Effector memory CD8-positive, alpha-beta T cell (primary cell): ENCODE data around the gene UGT1A1.
A peak's percentile ranks its signal among the peaks of the same experiment; 100 is the strongest.

Experiments used
- ATAC-seq: fragments of 150-1000 bp; cut with Tn5 transposase; replicated peaks from 2 replicates; pipeline ENCODE4 v1.10.0; 2021; ENCODE audit warnings: mild to moderate bottlenecking, moderate library complexity
- DNase-seq, 3 experiments: peaks; one replicate each; pipeline ENCODE4 v3.0.0; 2021
- H3K27ac Mint-ChIP-seq, 2 donors: one replicate each; pipeline ENCODE4 v1.8.0; 2022; ENCODE audit warnings: mild to moderate bottlenecking in 2 of 2, mixed read lengths in 2 of 2, moderate library complexity in 2 of 2
- H3K27me3 Mint-ChIP-seq, 2 donors: one replicate each; pipeline ENCODE4 v1.8.0; 2022; ENCODE audit warnings: mixed read lengths in 2 of 2
- H3K36me3 Mint-ChIP-seq: one replicate; pipeline ENCODE4 v1.8.0; 2022; ENCODE audit warnings: mild to moderate bottlenecking, moderate library complexity, mixed read lengths; ENCODE audit not compliant: insufficient read depth
- H3K4me1 Mint-ChIP-seq, 2 donors: one replicate each; pipeline ENCODE4 v1.8.0; 2022; ENCODE audit warnings: low read depth in 2 of 2, mixed read lengths in 2 of 2
- H3K4me3 Mint-ChIP-seq, 2 donors: one replicate each; pipeline ENCODE4 v1.8.0; 2022; ENCODE audit warnings: mild to moderate bottlenecking in 2 of 2, mixed read lengths in 2 of 2, moderate library complexity in 2 of 2
- H3K9me3 Mint-ChIP-seq, 2 donors: one replicate each; pipeline ENCODE4 v1.8.0; 2022; ENCODE audit warnings: mixed read lengths in 2 of 2

UGT1A1 gene

GRCh38 chr2:233794128-233794658 is 34.1 kb downstream of the UGT1A1 start:
- Mint-ChIP-seq H3K9me3 (no peaks in the 10 kb centered on the region), H3K27ac (no peak overlapping the region), H3K36me3 (no peaks in the 10 kb centered on the region), H3K27me3 (peaks cover 24 to 61% of the 10 kb centered on the region in 2 donors), H3K4me3 (no peak overlapping the region), H3K4me1 (no peaks in the 10 kb centered on the region)
- no peak for DNase-seq
- no peak for ATAC-seq

GRCh38 chr2:233795735-233796171 is 35.7 kb downstream of the UGT1A1 start:
- H3K4me1 Mint-ChIP-seq: no peaks in the 10 kb centered on the region
- DNase-seq (no peak), ATAC-seq (no peak)
- no peak overlapping the region for H3K27ac Mint-ChIP-seq
- peaks cover 27 to 51% of the 10 kb centered on the region in 2 donors for H3K27me3 Mint-ChIP-seq
- no peaks in the 10 kb centered on the region for H3K36me3 Mint-ChIP-seq
- no peak overlapping the region for H3K4me3 Mint-ChIP-seq
- H3K9me3 Mint-ChIP-seq: no peaks in the 10 kb centered on the region

- no peak for DNase-seq
- no peaks in the 10 kb centered on the region for H3K9me3 Mint-ChIP-seq
- no peaks in the 10 kb centered on the region for H3K36me3 Mint-ChIP-seq
- H3K27ac Mint-ChIP-seq: no peak overlapping the region
- H3K4me1 Mint-ChIP-seq: peaks cover 0 to 3% of the 10 kb centered on the region in 2 donors
- no peak overlapping the region for H3K4me3 Mint-ChIP-seq
- ATAC-seq: no peak
- peaks cover 22 to 46% of the 10 kb centered on the region in 2 donors for H3K27me3 Mint-ChIP-seq
Measured at GRCh38 chr2:233796254-233796653, 36.2 kb downstream of the UGT1A1 start.

- Mint-ChIP-seq H3K27ac (no peak overlapping the region), H3K4me1 (peaks cover 0 to 4% of the 10 kb centered on the region in 2 donors), H3K9me3 (no peaks in the 10 kb centered on the region), H3K27me3 (peaks cover 21 to 50% of the 10 kb centered on the region in 2 donors), H3K36me3 (no peaks in the 10 kb centered on the region), H3K4me3 (no peak overlapping the region)
- ATAC-seq (no peak), DNase-seq (no peak)
Measured at GRCh38 chr2:233798335-233799086, 38.4 kb downstream of the UGT1A1 start.

- Mint-ChIP-seq H3K36me3 (no peaks in the 10 kb centered on the region), H3K27ac (no peak overlapping the region), H3K4me3 (no peak overlapping the region), H3K9me3 (no peaks in the 10 kb centered on the region), H3K27me3 (peaks cover 27 to 50% of the 10 kb centered on the region in 2 donors), H3K4me1 (peaks cover 0 to 4% of the 10 kb centered on the region in 2 donors)
- ATAC-seq (no peak), DNase-seq (no peak)
Measured at GRCh38 chr2:233799087-233799665, 39.1 kb downstream of the UGT1A1 start.

GRCh38 chr2:233799716-233800115 is 39.6 kb downstream of the UGT1A1 start:
- Mint-ChIP-seq H3K27me3 (peaks cover 32 to 50% of the 10 kb centered on the region in 2 donors), H3K4me3 (no peak overlapping the region), H3K27ac (no peak overlapping the region), H3K36me3 (no peaks in the 10 kb centered on the region), H3K4me1 (peaks cover 0 to 4% of the 10 kb centered on the region in 2 donors), H3K9me3 (no peaks in the 10 kb centered on the region)
- DNase-seq (no peak), ATAC-seq (no peak)

- peaks cover 0 to 4% of the 10 kb centered on the region in 2 donors for H3K4me1 Mint-ChIP-seq
- no peaks in the 10 kb centered on the region for H3K36me3 Mint-ChIP-seq
- H3K27ac Mint-ChIP-seq: no peak overlapping the region
- ATAC-seq (no peak), DNase-seq (no peak)
- peaks cover 37 to 55% of the 10 kb centered on the region in 2 donors for H3K27me3 Mint-ChIP-seq
- no peaks in the 10 kb centered on the region for H3K9me3 Mint-ChIP-seq
- H3K4me3 Mint-ChIP-seq: no peak overlapping the region
Measured at GRCh38 chr2:233800208-233800607, 40.1 kb downstream of the UGT1A1 start.

- DNase-seq: no peak
- Mint-ChIP-seq H3K27ac (no peak overlapping the region), H3K4me1 (peaks cover 0 to 4% of the 10 kb centered on the region in 2 donors), H3K4me3 (no peak overlapping the region), H3K9me3 (no peaks in the 10 kb centered on the region), H3K36me3 (no peaks in the 10 kb centered on the region), H3K27me3 (peaks cover 39 to 56% of the 10 kb centered on the region in 2 donors)
- ATAC-seq: peak; percentile 63
Measured at GRCh38 chr2:233801357-233802131, 41.5 kb downstream of the UGT1A1 start.

GRCh38 chr2:233802132-233802815 is 42.2 kb downstream of the UGT1A1 start:
- Mint-ChIP-seq H3K4me1 (peaks cover 0 to 4% of the 10 kb centered on the region in 2 donors), H3K36me3 (no peaks in the 10 kb centered on the region), H3K4me3 (no peak overlapping the region), H3K27me3 (peaks cover 39 to 56% of the 10 kb centered on the region in 2 donors), H3K9me3 (no peaks in the 10 kb centered on the region), H3K27ac (no peak overlapping the region)
- no peak for DNase-seq
- ATAC-seq: no peak

GRCh38 chr2:233803292-233803911 is 43.3 kb downstream of the UGT1A1 start:
- H3K27ac Mint-ChIP-seq: no peak overlapping the region
- H3K9me3 Mint-ChIP-seq: no peaks in the 10 kb centered on the region
- H3K36me3 Mint-ChIP-seq: no peaks in the 10 kb centered on the region
- ATAC-seq (no peak), DNase-seq (no peak)
- H3K4me3 Mint-ChIP-seq: no peak overlapping the region
- H3K4me1 Mint-ChIP-seq: peaks cover 0 to 4% of the 10 kb centered on the region in 2 donors
- H3K27me3 Mint-ChIP-seq: peaks cover 42 to 62% of the 10 kb centered on the region in 2 donors

GRCh38 chr2:233803994-233804393 is 43.9 kb downstream of the UGT1A1 start:
- no peak overlapping the region for H3K4me3 Mint-ChIP-seq
- no peaks in the 10 kb centered on the region for H3K36me3 Mint-ChIP-seq
- no peak for DNase-seq
- H3K4me1 Mint-ChIP-seq: peaks cover 0 to 4% of the 10 kb centered on the region in 2 donors
- ATAC-seq: no peak
- H3K27me3 Mint-ChIP-seq: peaks cover 42 to 62% of the 10 kb centered on the region in 2 donors
- H3K9me3 Mint-ChIP-seq: no peaks in the 10 kb centered on the region
- no peak overlapping the region for H3K27ac Mint-ChIP-seq

- peaks cover 56 to 80% of the 10 kb centered on the region in 2 donors for H3K27me3 Mint-ChIP-seq
- ATAC-seq (no peak), DNase-seq (no peak)
- no peak overlapping the region for H3K4me3 Mint-ChIP-seq
- no peaks in the 10 kb centered on the region for H3K9me3 Mint-ChIP-seq
- no peaks in the 10 kb centered on the region for H3K4me1 Mint-ChIP-seq
- H3K36me3 Mint-ChIP-seq: no peaks in the 10 kb centered on the region
- H3K27ac Mint-ChIP-seq: no peak overlapping the region
Measured at GRCh38 chr2:233807215-233807865, 47.3 kb downstream of the UGT1A1 start.
